ENCODE data around the gene HSF2BP.

- TF ChIP-seq EP300 (IDR thresholded peaks at IDR 0.05) (no peak), CTCF (IDR thresholded peaks at IDR 0.05) (no peak)
Measured at GRCh38 chr21:43631411-43632107, 27.7 kb downstream of the HSF2BP start.

All from stomach (tissue), 4 donors.